GM12878 (cell line): ENCODE results near the gene UBE2QL1.

Source experiments
- POLR2AphosphoS5 ChIP-seq: IDR thresholded peaks from 2 replicates; pipeline ENCODE4 v1.6.1; 2011; ENCODE audit warnings: mild to moderate bottlenecking, low read length, inconsistent platforms
- REST ChIP-seq: IDR thresholded peaks from 2 replicates; pipeline ENCODE4 v1.6.1; 2012; ENCODE audit warnings: mild to moderate bottlenecking, low read depth, low read length

- TF ChIP-seq REST = no peak
- no peak for TF ChIP-seq POLR2AphosphoS5
Measured at GRCh38 chr5:6494939-6495338, 46.3 kb downstream of the UBE2QL1 start.
